Body of pancreas (tissue), 4 donors: Measurements from ENCODE around the gene PCGF2. TPM values are rescaled to one million over a fixed set of nuclear protein-coding genes. Genes with fewer than 3 reads are reported as not detected.

ENCODE experiments used
- ATAC-seq: fragments of 150-250 bp; one replicate; pipeline ENCODE4 v1.9.1; 2016
- DNase-seq, 4 donors: peaks; one replicate each; pipeline ENCODE4 v3.0.0-alpha.2; 2019
- H3K27ac ChIP-seq, 4 donors: fragments of 200-600 bp; sonication (generic); 1 replicate in 3 of 4; 2 replicates in 1 of 4; pipeline versions ENCODE4 v1.5.1 to v1.6.1; 2016 to 2019; ENCODE audit warnings: mild to moderate bottlenecking in 1 of 4, mixed read lengths in 1 of 4, moderate library complexity in 1 of 4
- H3K27me3 ChIP-seq, 2 donors: fragments of 200-600 bp; sonication (generic); one replicate each; pipeline ENCODE4 v1.6.0; 2016; ENCODE audit warnings: mild to moderate bottlenecking in 1 of 2
- H3K36me3 ChIP-seq, 2 donors: fragments of 200-600 bp; sonication (generic); replicated peaks in 1 of 2; 2 replicates each; pipeline ENCODE4 v1.5.1; 2016; ENCODE audit warnings: low read depth in 2 of 2; ENCODE audit not compliant: insufficient read depth in 1 of 2
- H3K4me1 ChIP-seq: fragments of 200-600 bp; sonication (generic); one replicate; pipeline ENCODE4 v1.6.0; 2016
- H3K4me3 ChIP-seq, 2 donors: fragments of 200-600 bp; sonication (generic); 1 replicate in 1 of 2; 2 replicates in 1 of 2; pipeline ENCODE4 v1.5.1; 2016 to 2019
- H3K9me3 ChIP-seq, 3 donors: fragments of 200-600 bp; sonication (generic); 1 replicate in 2 of 3; 2 replicates in 1 of 3; pipeline ENCODE4 v1.5.1; 2016
- POLR2A ChIP-seq, 3 donors: fragments of 450-650 bp; IDR thresholded peaks; one replicate each; pipeline ENCODE4 v1.6.1; 2016; ENCODE audit warnings: antibody characterized with exemption in 3 of 3, mild to moderate bottlenecking in 2 of 3
- WGBS, 2 donors: methylation state at CpG; one replicate each; pipeline ENCODE4 v1.1.5; 2017; 5-methylcytosine and 5-hydroxymethylcytosine counted together
- intact Hi-C: fragments of 100-400 bp; cut with DNase I; formaldehyde crosslinking; loops from one replicate; pipeline ENCODE4 v1.15.1; 2023
- total RNA-seq, 2 donors: library from RNA; depleted of rRNA; stranded (reverse); fragments of >200 nt; gene quantifications; one replicate each; pipeline ENCODE4 v1.1.0, GENCODE V29; 2016
- TF ChIP-seq, protein P1 (sequence below), 7 experiments: fragments of 450-650 bp in 4 of 7; fragments of 200-600 bp in 3 of 7; sonication (generic) in 3 of 7; IDR thresholded peaks; one replicate each; pipeline ENCODE4 v1.5.1; 2016 to 2019; ENCODE audit warnings: antibody characterized with exemption in 7 of 7

Gene PCGF2
- 1 to 10 TPM; 5.9 to 9.3 TPM for total RNA-seq

DNA sequence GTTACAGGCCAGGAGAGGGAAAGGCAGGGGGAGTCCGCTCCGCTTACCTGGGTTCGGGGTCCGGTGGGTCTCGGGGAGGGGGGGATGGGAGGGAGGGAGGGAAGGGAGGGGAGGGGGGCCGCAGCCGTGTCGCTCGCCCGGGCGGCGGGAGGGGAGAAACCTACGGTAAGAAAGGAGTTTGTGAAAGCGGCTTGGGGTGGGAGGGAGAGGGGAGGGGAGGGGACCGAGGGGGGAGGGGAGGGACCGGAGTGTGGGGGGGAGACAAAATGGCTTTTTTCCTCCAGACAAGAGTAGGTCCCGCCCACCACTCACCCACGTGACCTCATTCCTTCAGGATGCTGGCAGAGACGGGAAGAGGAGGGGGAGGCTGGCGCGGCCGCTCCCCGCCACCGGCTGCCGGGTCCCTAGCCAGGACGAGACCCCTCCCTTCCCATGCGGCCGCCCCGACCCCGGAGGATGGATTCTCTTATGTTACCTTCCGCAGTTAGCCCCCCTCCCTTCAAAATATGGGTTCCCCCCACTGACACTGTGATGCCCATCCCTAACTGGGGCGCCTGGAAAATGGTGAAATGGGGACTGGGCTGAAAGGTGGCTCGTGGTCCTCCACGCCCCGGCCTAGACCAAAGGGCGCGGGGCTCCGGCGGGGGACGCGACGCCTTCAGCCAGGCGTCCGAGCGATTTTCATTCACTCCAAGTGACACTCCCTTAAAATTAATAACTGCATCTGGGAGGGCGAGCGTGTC is at the start of gene PCGF2:
PCGF2 (minus strand) TSS at position 188 of the 743 bp plus-strand sequence. CDS start 7,934 bp downstream, outside the sequence.
- no peaks in the 10 kb centered on the region for H3K27me3 ChIP-seq
- intact Hi-C loops = no loop called here
- DNase-seq (peak; percentile 82 to 93 (median 87)), ATAC-seq (peak; percentile 8)
- H3K4me3 ChIP-seq = peak within 1 kb of the TSS; percentile 79 to 89
- WGBS, 2 donors = 0 to 1% methylated on average over 15 to 34 of the region's 47 CpGs
- peak within 1 kb of the TSS; percentile 61 to 89 (median 78) for H3K27ac ChIP-seq
- TF ChIP-seq, protein P1, sequence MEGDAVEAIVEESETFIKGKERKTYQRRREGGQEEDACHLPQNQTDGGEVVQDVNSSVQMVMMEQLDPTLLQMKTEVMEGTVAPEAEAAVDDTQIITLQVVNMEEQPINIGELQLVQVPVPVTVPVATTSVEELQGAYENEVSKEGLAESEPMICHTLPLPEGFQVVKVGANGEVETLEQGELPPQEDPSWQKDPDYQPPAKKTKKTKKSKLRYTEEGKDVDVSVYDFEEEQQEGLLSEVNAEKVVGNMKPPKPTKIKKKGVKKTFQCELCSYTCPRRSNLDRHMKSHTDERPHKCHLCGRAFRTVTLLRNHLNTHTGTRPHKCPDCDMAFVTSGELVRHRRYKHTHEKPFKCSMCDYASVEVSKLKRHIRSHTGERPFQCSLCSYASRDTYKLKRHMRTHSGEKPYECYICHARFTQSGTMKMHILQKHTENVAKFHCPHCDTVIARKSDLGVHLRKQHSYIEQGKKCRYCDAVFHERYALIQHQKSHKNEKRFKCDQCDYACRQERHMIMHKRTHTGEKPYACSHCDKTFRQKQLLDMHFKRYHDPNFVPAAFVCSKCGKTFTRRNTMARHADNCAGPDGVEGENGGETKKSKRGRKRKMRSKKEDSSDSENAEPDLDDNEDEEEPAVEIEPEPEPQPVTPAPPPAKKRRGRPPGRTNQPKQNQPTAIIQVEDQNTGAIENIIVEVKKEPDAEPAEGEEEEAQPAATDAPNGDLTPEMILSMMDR (IDR thresholded peaks at IDR 0.05) = no peak
- TF ChIP-seq POLR2A (IDR thresholded peaks at IDR 0.05) = peak in 1 of 3 donors; percentile 53
- no peaks in the 10 kb centered on the region for H3K36me3 ChIP-seq
- no peaks in the 10 kb centered on the region for H3K9me3 ChIP-seq
- peaks cover 65% of the 10 kb centered on the region for H3K4me1 ChIP-seq

DNA sequence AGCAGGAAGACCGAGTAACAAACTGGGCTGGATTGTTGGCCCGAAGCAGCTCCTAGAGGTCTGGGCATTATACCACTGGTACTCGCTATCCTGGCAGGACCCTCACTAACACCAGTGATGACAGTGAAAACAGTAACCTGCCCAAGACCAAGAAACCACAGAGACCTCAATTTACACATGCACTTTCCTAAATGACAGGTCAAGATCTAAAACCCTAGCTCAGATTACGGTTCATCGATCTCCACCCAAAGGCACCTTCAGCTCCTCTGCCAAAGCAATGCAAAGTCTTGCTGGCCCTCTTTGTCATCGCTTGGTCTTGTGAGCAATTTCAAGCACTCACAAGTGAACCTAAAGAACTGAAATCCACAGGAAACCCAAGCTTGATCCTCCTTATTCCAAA is 49.7 kb upstream of the PCGF2 start:
- 79 to 83% methylated on average over 6 of the region's 6 CpGs for WGBS, 2 donors
- no peak for ATAC-seq

DNA sequence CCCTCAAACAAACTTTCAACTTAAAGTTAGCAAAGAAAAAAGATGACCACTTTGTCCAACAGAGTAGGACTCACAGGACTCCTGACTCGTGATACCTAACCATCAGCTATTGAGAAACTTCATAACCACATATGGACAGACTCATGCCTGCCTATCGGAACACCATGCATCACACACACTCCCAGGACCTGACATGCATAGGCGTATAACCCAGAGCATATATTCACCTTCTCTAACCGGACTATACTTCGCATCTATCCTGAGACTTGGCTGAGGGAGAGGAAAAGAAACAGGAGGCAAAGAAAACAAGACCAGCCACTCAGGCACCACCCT is 49.0 kb upstream of the PCGF2 start:
- Histone ChIP-seq H3K36me3 (peaks cover 0 to 5% of the 10 kb centered on the region in 2 donors), H3K27me3 (no peaks in the 10 kb centered on the region), H3K4me1 (peaks cover 30% of the 10 kb centered on the region), H3K9me3 (no peaks in the 10 kb centered on the region), H3K27ac (no peak overlapping the region), H3K4me3 (no peak overlapping the region)
- no peak for ATAC-seq
- WGBS, 2 donors = 80 to 84% methylated on average over 5 of the region's 5 CpGs
- TF ChIP-seq, protein P1 (IDR thresholded peaks at IDR 0.05) = no peak
- intact Hi-C loops = no loop called here
- no peak for DNase-seq

More for the DNA sequence above, 49.7 kb upstream of the PCGF2 start:
- peaks cover 0 to 5% of the 10 kb centered on the region in 2 donors for H3K36me3 ChIP-seq
- H3K27ac ChIP-seq = peak overlapping the region in 1 of 4 donors; percentile 100
- DNase-seq = no peak
- H3K9me3 ChIP-seq = no peaks in the 10 kb centered on the region
- no peak overlapping the region for H3K4me3 ChIP-seq
- TF ChIP-seq POLR2A (IDR thresholded peaks at IDR 0.05) = no peak
- TF ChIP-seq, protein P1 (IDR thresholded peaks at IDR 0.05) = no peak
- no peaks in the 10 kb centered on the region for H3K27me3 ChIP-seq
- intact Hi-C loops = no loop called here
- H3K4me1 ChIP-seq = peaks cover 30% of the 10 kb centered on the region

DNA sequence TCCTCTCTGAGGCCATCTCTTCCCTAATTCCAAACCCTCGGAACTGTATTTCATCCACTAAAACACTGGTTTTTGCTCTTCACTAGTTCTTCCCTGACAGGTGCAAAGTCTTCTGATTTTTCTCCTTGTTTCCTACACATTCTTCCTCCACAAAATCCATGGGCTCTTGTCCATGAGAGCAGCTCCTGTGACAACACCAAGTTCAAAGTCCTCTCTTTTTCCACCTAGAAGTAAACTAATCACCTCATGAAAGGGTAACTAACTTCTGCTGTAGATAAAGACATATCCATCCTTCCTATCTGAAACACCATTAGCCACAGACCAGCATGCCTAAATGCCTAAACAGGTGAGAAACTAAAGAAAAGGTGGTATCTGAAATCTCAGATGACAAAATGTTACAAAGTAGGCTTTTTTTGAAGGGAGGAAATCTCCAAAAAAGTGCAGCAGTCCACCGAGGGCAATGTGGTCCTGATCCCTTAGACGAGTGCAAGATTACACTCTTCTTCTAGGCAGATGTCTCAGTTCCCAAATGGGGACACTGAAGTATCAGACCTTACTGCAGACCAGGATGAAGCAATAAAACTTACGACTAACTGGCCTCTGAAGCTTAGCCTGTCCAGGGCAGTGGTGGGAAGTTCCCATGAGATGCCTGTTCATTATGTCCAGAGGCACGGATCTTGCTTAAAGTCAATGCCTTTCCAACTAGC is 48.5 kb upstream of the PCGF2 start:
- Histone ChIP-seq H3K27me3 (no peaks in the 10 kb centered on the region), H3K4me3 (no peak overlapping the region), H3K9me3 (no peaks in the 10 kb centered on the region), H3K27ac (no peak overlapping the region), H3K36me3 (peaks cover 0 to under 1% of the 10 kb centered on the region in 2 donors), H3K4me1 (peaks cover 30% of the 10 kb centered on the region)
- WGBS, 2 donors = 50 to 54% methylated on average over 5 of the region's 5 CpGs
- no peak for DNase-seq
- intact Hi-C loops = no loop called here
- no peak for ATAC-seq
- TF ChIP-seq, protein P1 (IDR thresholded peaks at IDR 0.05) = no peak
- no peak for TF ChIP-seq POLR2A (IDR thresholded peaks at IDR 0.05)
